PFSK-1 (cell line): ENCODE results near the gene CBR1.

Experiments
- FOXP2 ChIP-seq: optimal IDR thresholded peaks from 2 replicates; pipeline ENCODE3; 2011; ENCODE audit warnings: borderline replicate concordance, control low read depth, inconsistent platforms; ENCODE audit not compliant: insufficient read depth; ENCODE audit errors: extremely low read length, extremely low read depth
- POLR2AphosphoS5 ChIP-seq: IDR thresholded peaks from 2 replicates; pipeline ENCODE4 v1.6.1; 2012; ENCODE audit warnings: low read depth, mild to moderate bottlenecking, control low read depth, low read length, moderate library complexity
- REST ChIP-seq, 2 experiments: IDR thresholded peaks; 2 replicates each; pipeline versions ENCODE4 v1.6.1 to v1.8.0; 2011 to 2012; ENCODE audit warnings: low read depth in 2 of 2, low read length in 2 of 2, control low read depth in 1 of 2, inconsistent platforms in 1 of 2, mild to moderate bottlenecking in 1 of 2, moderate library complexity in 1 of 2; ENCODE audit not compliant: insufficient read depth in 1 of 2
- SIN3A ChIP-seq: IDR thresholded peaks from 2 replicates; pipeline ENCODE4 v1.6.1; 2012; ENCODE audit warnings: mild to moderate bottlenecking, low read length, moderate library complexity, borderline replicate concordance; ENCODE audit not compliant: insufficient read depth
- TAF1 ChIP-seq: IDR thresholded peaks from 2 replicates; pipeline ENCODE4 v1.6.1; 2012; ENCODE audit warnings: low read length, control low read depth, borderline replicate concordance; ENCODE audit not compliant: insufficient read depth

The CBR1 gene

GRCh38 chr21:36079671-36080070 lies 9.8 kb downstream of the CBR1 start:
- TF ChIP-seq TAF1 (no peak), POLR2AphosphoS5 (no peak), REST (IDR thresholded peaks at IDR 0.05; ENCODE audit: insufficient read depth in 1 of 2, low read depth in 2 of 2, low read length in 2 of 2) (no peak), FOXP2 (no peak), SIN3A (no peak)

GRCh38 chr21:36080386-36080785 lies 10.6 kb downstream of the CBR1 start:
- TF ChIP-seq SIN3A = no peak

DNA sequence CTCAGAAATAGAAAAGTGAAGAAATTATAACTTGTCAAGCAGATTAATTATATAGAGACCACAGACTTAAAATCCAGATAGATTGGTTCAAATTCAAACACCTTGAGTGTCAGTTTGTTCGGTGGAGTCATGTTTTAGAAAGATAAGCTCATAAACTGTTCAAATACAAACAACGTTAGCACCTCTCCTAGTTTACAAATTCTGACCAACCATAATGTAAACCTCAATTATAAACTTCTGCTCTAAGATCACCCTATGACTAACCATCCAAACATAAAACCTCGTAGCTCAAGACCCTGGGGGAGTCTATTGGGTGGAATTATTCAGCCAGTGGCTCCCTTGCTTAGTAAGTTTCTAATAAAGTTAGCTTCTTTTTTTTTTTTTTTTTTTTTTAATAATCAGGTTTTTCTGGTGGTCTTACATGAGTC lies 12.4 kb downstream of the CBR1 start:
- TF ChIP-seq FOXP2 (no peak), SIN3A (no peak), REST (IDR thresholded peaks at IDR 0.05; ENCODE audit: insufficient read depth in 1 of 2, low read depth in 2 of 2, low read length in 2 of 2) (no peak), POLR2AphosphoS5 (no peak)

DNA sequence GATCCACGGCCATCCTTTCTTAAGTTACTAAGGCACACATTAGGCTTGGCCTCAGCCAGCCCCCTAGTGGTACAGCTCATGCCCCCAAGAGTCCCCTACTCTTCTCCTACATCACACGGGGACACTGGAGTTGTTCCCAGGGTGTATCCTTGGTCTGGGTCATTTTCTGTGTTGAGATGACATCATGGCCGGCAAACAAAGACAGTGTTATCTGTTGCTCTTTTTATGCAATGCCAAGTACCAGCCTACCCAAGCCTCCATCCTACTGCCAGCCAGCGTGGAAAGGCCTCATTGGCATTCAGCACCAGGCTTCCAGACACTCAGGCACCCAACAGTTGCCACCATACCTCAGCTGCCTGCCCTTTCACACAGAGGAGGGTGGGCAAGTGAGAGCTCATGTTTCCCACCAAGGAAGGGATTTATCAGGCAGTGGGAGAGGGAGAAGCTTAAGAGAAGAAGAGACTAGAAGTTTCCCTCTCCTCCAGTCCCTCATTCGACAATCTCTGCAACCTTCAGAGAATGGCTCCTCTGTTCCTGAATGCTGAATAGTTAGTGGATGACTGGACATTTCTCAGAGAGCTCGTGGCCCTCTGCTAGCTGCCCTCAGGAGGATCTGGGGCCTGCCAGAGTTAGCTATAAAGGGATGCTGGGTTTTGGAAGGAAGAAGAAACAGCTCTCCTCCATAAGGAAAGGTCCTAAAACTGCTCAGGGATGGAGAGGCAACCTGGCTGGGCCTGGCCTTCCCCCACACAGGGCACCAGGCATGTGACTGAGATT lies 17.7 kb downstream of the CBR1 start:
- no peak for TF ChIP-seq POLR2AphosphoS5
- no peak for TF ChIP-seq REST (IDR thresholded peaks at IDR 0.05; ENCODE audit: insufficient read depth in 1 of 2, low read depth in 2 of 2, low read length in 2 of 2)
- TF ChIP-seq FOXP2 = no peak
- TF ChIP-seq SIN3A = no peak
- no peak for TF ChIP-seq TAF1

DNA sequence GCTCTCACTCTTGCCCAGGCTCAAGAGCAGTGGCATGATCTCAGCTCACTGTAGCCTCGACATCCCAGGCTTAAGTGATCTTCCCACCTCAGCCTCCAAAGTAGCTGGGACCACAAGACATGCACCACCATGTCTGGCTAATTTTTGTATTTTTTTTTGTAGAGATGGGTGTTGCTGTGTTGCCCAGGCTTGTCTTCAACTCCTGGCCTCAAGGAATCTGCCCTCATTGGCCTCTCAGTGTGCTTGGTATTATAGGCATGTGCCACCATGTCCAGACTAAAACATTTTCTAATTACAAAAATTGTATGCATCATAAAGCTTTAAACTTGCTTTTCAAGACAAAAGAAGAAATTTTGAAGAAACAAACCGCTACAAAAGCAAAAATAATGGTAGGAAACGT lies 20.1 kb downstream of the CBR1 start:
- TF ChIP-seq SIN3A = no peak
- TF ChIP-seq REST (IDR thresholded peaks at IDR 0.05; ENCODE audit: insufficient read depth in 1 of 2, low read depth in 2 of 2, low read length in 2 of 2) = no peak
- TF ChIP-seq FOXP2 = no peak
- TF ChIP-seq TAF1 = no peak
- TF ChIP-seq POLR2AphosphoS5 = no peak
